NB4 (cell line): ENCODE data around the gene DCAF4L1.

Experiments used
- DNase-seq: peaks from one replicate; pipeline ENCODE4 v3.0.0; 2010; ENCODE audit warnings: low read depth
- H3K4me3 ChIP-seq: one replicate; pipeline ENCODE4 v1.5.1; 2011; ENCODE audit warnings: mild to moderate bottlenecking, low read depth, low read length, moderate library complexity
- MAX ChIP-seq: IDR thresholded peaks from 2 replicates; pipeline ENCODE4 v1.6.1; 2011; ENCODE audit warnings: low read depth, low read length
- MYC ChIP-seq: IDR thresholded peaks from 2 replicates; pipeline ENCODE4 v1.6.1; 2011; ENCODE audit warnings: low read depth, low read length
- POLR2A ChIP-seq: IDR thresholded peaks from 2 replicates; pipeline ENCODE4 v1.6.1; 2011; ENCODE audit warnings: mild to moderate bottlenecking; ENCODE audit not compliant: insufficient read length; ENCODE audit errors: extremely low read depth
- TF ChIP-seq, protein P1 (sequence below): IDR thresholded peaks from one replicate; pipeline ENCODE4 v1.5.1; 2012; ENCODE audit warnings: low read depth, low read length

Gene DCAF4L1

DNA sequence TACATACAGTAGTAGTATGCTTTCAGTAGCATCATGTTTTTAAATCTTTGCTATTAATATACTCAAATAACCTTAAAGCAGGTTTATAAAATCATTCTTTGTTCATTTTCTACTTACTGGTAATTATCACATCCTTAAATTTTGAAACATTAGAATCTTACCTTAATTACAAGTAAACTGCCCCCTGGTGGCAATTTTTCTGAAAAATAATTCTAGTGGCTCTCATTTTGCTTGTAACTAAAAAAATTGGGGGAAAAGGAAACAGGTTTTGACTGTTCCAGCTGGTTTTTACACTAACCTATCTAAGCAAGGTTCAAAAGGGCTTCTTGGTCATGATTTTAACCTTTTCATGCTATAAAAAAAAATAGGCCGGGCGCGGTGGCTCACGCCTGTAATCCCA lies 18.5 kb upstream of the DCAF4L1 start:
- peak; percentile 60 for DNase-seq
- no peak overlapping the region for H3K4me3 ChIP-seq
- TF ChIP-seq, protein P1, sequence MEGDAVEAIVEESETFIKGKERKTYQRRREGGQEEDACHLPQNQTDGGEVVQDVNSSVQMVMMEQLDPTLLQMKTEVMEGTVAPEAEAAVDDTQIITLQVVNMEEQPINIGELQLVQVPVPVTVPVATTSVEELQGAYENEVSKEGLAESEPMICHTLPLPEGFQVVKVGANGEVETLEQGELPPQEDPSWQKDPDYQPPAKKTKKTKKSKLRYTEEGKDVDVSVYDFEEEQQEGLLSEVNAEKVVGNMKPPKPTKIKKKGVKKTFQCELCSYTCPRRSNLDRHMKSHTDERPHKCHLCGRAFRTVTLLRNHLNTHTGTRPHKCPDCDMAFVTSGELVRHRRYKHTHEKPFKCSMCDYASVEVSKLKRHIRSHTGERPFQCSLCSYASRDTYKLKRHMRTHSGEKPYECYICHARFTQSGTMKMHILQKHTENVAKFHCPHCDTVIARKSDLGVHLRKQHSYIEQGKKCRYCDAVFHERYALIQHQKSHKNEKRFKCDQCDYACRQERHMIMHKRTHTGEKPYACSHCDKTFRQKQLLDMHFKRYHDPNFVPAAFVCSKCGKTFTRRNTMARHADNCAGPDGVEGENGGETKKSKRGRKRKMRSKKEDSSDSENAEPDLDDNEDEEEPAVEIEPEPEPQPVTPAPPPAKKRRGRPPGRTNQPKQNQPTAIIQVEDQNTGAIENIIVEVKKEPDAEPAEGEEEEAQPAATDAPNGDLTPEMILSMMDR: peak; percentile 20
- TF ChIP-seq MAX: no peak

GRCh38 chr4:41964401-41964800 lies 17.2 kb upstream of the DCAF4L1 start:
- no peak overlapping the region for H3K4me3 ChIP-seq
- no peak for DNase-seq
- TF ChIP-seq MYC: no peak
- no peak for TF ChIP-seq POLR2A
- no peak for TF ChIP-seq MAX
- TF ChIP-seq, protein P1: no peak

DNA sequence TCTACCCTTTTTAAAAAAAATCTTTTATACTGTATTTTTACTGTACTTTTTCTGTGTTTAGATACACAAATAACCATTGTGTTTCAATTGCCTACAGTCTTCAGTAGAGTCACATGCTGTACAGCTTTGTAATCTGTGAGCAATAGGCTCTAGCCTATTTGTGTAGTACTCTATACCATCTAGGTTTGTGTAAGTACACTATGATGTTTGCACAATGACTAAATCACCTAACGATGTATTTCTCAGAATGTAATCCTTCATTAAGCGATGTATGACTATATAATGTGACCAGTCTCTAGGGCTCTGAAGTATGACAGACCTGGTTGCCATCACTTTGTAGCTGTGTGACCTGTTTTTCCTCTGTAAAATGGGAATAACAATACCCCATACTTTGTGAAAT lies 14.2 kb upstream of the DCAF4L1 start:
- DNase-seq: no peak
- H3K4me3 ChIP-seq: no peak overlapping the region
- TF ChIP-seq POLR2A (no peak), MYC (no peak), MAX (no peak)
- TF ChIP-seq, protein P1: no peak

GRCh38 chr4:41969671-41970070 lies 11.9 kb upstream of the DCAF4L1 start:
- DNase-seq: peak; percentile 16
- H3K4me3 ChIP-seq: no peak overlapping the region
- TF ChIP-seq MYC: no peak
- TF ChIP-seq MAX: no peak
- TF ChIP-seq POLR2A: no peak
- TF ChIP-seq, protein P1: no peak

GRCh38 chr4:41975341-41975740 lies 6.2 kb upstream of the DCAF4L1 start:
- no peak for DNase-seq
- TF ChIP-seq, protein P1: no peak
- H3K4me3 ChIP-seq: no peak overlapping the region

GRCh38 chr4:41976775-41977516 lies 4.6 kb upstream of the DCAF4L1 start:
- no peak overlapping the region for H3K4me3 ChIP-seq
- no peak for DNase-seq

More at GRCh38 chr4:41976775-41977516, 4.6 kb upstream of the DCAF4L1 start:
- no peak for TF ChIP-seq POLR2A
- TF ChIP-seq MYC: no peak
- TF ChIP-seq, protein P1: no peak
- TF ChIP-seq MAX: no peak
